RWPE1 (cell line): ENCODE results near the gene SDK2.

ENCODE experiments used
- CTCF ChIA-PET: fragments of 350-600 bp; sonication (Branson Sonifier 250); formaldehyde crosslinking; extraction: SDS; loops from one replicate; lab custom pipeline; 2021; lab: Yijun Ruan, JAX
- POLR2A ChIA-PET: fragments of 400-600 bp; formaldehyde crosslinking; extraction: SDS; loops from one replicate; lab custom pipeline; 2020; ENCODE audit warnings: antibody characterized with exemption; ENCODE audit not compliant: low non-redundant PET; lab: Yijun Ruan, JAX
- DNase-seq: peaks from one replicate; pipeline ENCODE4 v3.0.0; 2012; ENCODE audit warnings: low spot score
- H3K27ac ChIP-seq: fragments of 450-650 bp; 2 replicates; pipeline ENCODE4 v1.5.1; 2017
- CTCF ChIP-seq: fragments of 450-650 bp; conservative IDR thresholded peaks from 2 replicates; pipeline ENCODE4 v1.5.1; 2017; ENCODE audit warnings: low read depth, mild to moderate bottlenecking

Gene SDK2

GRCh38 chr17:73293031-73293430, 351.2 kb downstream of the SDK2 start:
- CTCF ChIA-PET: no interaction called here
- no peak for TF ChIP-seq CTCF
- POLR2A ChIA-PET: no interaction called here
- peak overlapping the region; percentile 93 for H3K27ac ChIP-seq
- DNase-seq: no peak

GRCh38 chr17:73292031-73292531, 352.2 kb downstream of the SDK2 start:
- no peak for TF ChIP-seq CTCF
- POLR2A ChIA-PET: interaction anchor here (0.6 kb wide), 1 partner anchor 68 kb away, joined by 3 read pairs; no protein-coding TSS in a partner anchor
- CTCF ChIA-PET: interaction anchor here (0.7 to 0.8 kb wide), 2 partner anchors 13 to 22 kb away, joined by 5 read pairs; no protein-coding TSS in a partner anchor
- peak overlapping the region; percentile 93 for H3K27ac ChIP-seq
- DNase-seq: no peak

GRCh38 chr17:73291260-73291801, 352.9 kb downstream of the SDK2 start:
- POLR2A ChIA-PET: interaction anchor here (1.2 kb wide), 1 partner anchor 19 kb away, joined by 4 read pairs; no protein-coding TSS in a partner anchor
- H3K27ac ChIP-seq: peak overlapping the region; percentile 93
- TF ChIP-seq CTCF: no peak
- CTCF ChIA-PET: interaction anchor here (0.8 to 0.9 kb wide), 2 partner anchors 19 to 36 kb away, joined by 3 to 5 read pairs; no protein-coding TSS in a partner anchor
- peak; percentile 82 for DNase-seq

GRCh38 chr17:73290399-73291259, 353.6 kb downstream of the SDK2 start:
- ChIA-PET CTCF (interaction anchor here (0.8 to 0.9 kb wide), 2 partner anchors 20 to 35 kb away, joined by 3 to 5 read pairs; no protein-coding TSS in a partner anchor), POLR2A (interaction anchor here (1.2 kb wide), 1 partner anchor 20 kb away, joined by 4 read pairs; no protein-coding TSS in a partner anchor)
- H3K27ac ChIP-seq: peak overlapping the region; percentile 93
- DNase-seq: no peak
- TF ChIP-seq CTCF: no peak

GRCh38 chr17:73289549-73290254, 354.5 kb downstream of the SDK2 start:
- no peak for DNase-seq
- ChIA-PET POLR2A (no interaction called here), CTCF (no interaction called here)
- H3K27ac ChIP-seq: peak overlapping the region; percentile 93
- TF ChIP-seq CTCF: no peak
